ENCODE measurements around the gene RASSF8.

Gene RASSF8

GRCh38 chr12:25965682-25966081 lies 7.2 kb downstream of the RASSF8 start:
- DNase-seq = no peak

GRCh38 chr12:25970082-25970481 lies 11.6 kb downstream of the RASSF8 start:
- no peak for DNase-seq

- no peak for DNase-seq
Measured at GRCh38 chr12:25970916-25971653, 12.6 kb downstream of the RASSF8 start.

GRCh38 chr12:25971654-25972041 lies 13.2 kb downstream of the RASSF8 start:
- DNase-seq = no peak

GRCh38 chr12:25972783-25973182 lies 14.3 kb downstream of the RASSF8 start:
- no peak for DNase-seq

- DNase-seq = no peak
Measured at GRCh38 chr12:25975179-25975578, 16.7 kb downstream of the RASSF8 start.

- DNase-seq = no peak
Measured at GRCh38 chr12:25975682-25976081, 17.2 kb downstream of the RASSF8 start.

- DNase-seq = no peak
Measured at GRCh38 chr12:25976289-25976688, 17.8 kb downstream of the RASSF8 start.

GRCh38 chr12:25977047-25977446 lies 18.6 kb downstream of the RASSF8 start:
- no peak for DNase-seq

GRCh38 chr12:25979059-25979458 lies 20.6 kb downstream of the RASSF8 start:
- DNase-seq = no peak

- DNase-seq = no peak
Measured at GRCh38 chr12:25979563-25979962, 21.1 kb downstream of the RASSF8 start.

GRCh38 chr12:25980035-25980434 lies 21.6 kb downstream of the RASSF8 start:
- no peak for DNase-seq

- no peak for DNase-seq
Measured at GRCh38 chr12:25981597-25981996, 23.1 kb downstream of the RASSF8 start.

- DNase-seq = no peak
Measured at GRCh38 chr12:25982416-25982815, 23.9 kb downstream of the RASSF8 start.

GRCh38 chr12:25983625-25984024 lies 25.1 kb downstream of the RASSF8 start:
- no peak for DNase-seq

- no peak for DNase-seq
Measured at GRCh38 chr12:25984759-25985158, 26.3 kb downstream of the RASSF8 start.

- DNase-seq = no peak
Measured at GRCh38 chr12:25985316-25986175, 27.1 kb downstream of the RASSF8 start.

GRCh38 chr12:25986180-25986579 lies 27.7 kb downstream of the RASSF8 start:
- DNase-seq = no peak

- no peak for DNase-seq
Measured at GRCh38 chr12:25988505-25988904, 30.0 kb downstream of the RASSF8 start.

GRCh38 chr12:25990495-25990894 lies 32.0 kb downstream of the RASSF8 start:
- DNase-seq = no peak

- DNase-seq = no peak
Measured at GRCh38 chr12:25992026-25992782, 33.7 kb downstream of the RASSF8 start.

- no peak for DNase-seq
Measured at GRCh38 chr12:25993901-25994651, 35.6 kb downstream of the RASSF8 start.
